Heart left ventricle (tissue), 13 donors: Measurements from ENCODE around the gene RNF213.

ENCODE experiments used
- POLR2A ChIP-seq, 2 donors: fragments of 450-650 bp; IDR thresholded peaks; one replicate each; pipeline ENCODE4 v1.6.1; 2017; ENCODE audit warnings: antibody characterized with exemption in 2 of 2, mild to moderate bottlenecking in 2 of 2, moderate library complexity in 2 of 2
- TF ChIP-seq, protein P1 (sequence below), 12 donors: fragments of 200-600 bp; sonication (generic) in 4 of 12; IDR thresholded peaks; one replicate each; pipeline versions ENCODE4 v1.5.0 to v1.8.0; 2018 to 2022; ENCODE audit warnings: antibody characterized with exemption in 12 of 12, mild to moderate bottlenecking in 5 of 12
- donor health status: ischemic (EF 13 %, LVEDD 7.1; RV severe dilation, severe dysfunction).
- donor health status: DM: no; HTN: yes; CAD: no.
- donor health status: DM: no; HTN: no; CAD: no.
- donor health status: ischemic (EF 25% LVEDD 6.9; RV normal size, moderate dysfunction).
- donor health status: ischemic (EF 25% LVEDD 5.7; RV mildly dilated, moderate dysfunction).
- donor health status: ischemic (EF 35%, LVEDD 5.7; RV mildly dilated, moderate dysfunction).
- donor health status: nonischemic (EF 11% LVEDD 7.7; RV severe dilation, severe dysfunction).
- donor health status: DM: yes; HTN: yes; CAD: no.
- donor health status: PGD.
- donor health status: ischemic (EF 29% LVEDD 5.4; RV normal size, mild dysfunction).
- donor health status: nonischemic (EF 23%, LVEDD 6.1; RV moderate dilation, normal function).

- TF ChIP-seq, protein P1, sequence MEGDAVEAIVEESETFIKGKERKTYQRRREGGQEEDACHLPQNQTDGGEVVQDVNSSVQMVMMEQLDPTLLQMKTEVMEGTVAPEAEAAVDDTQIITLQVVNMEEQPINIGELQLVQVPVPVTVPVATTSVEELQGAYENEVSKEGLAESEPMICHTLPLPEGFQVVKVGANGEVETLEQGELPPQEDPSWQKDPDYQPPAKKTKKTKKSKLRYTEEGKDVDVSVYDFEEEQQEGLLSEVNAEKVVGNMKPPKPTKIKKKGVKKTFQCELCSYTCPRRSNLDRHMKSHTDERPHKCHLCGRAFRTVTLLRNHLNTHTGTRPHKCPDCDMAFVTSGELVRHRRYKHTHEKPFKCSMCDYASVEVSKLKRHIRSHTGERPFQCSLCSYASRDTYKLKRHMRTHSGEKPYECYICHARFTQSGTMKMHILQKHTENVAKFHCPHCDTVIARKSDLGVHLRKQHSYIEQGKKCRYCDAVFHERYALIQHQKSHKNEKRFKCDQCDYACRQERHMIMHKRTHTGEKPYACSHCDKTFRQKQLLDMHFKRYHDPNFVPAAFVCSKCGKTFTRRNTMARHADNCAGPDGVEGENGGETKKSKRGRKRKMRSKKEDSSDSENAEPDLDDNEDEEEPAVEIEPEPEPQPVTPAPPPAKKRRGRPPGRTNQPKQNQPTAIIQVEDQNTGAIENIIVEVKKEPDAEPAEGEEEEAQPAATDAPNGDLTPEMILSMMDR (IDR thresholded peaks at IDR 0.05): no peak
- TF ChIP-seq POLR2A (IDR thresholded peaks at IDR 0.05): no peak
These were observed 134.9 kb downstream of the RNF213 start for GRCh38 chr17:80395402-80396151.
